Measurements from ENCODE around the gene RBM28. TPM values are rescaled to one million over a fixed set of nuclear protein-coding genes. Genes with fewer than 3 reads are reported as not detected.
A peak's percentile ranks its signal among the peaks of the same experiment; 100 is the strongest.

Gene RBM28
- total and polyA plus RNA-seq, 2 donors from 2014 or later: 11.5 to 35.2 TPM

- intact Hi-C loops (cut with DNase I): no loop called here
Measured at GRCh38 chr7:128384726-128385125, 41.0 kb upstream of the RBM28 start.

GRCh38 chr7:128383776-128384175, 40.1 kb upstream of the RBM28 start:
- FAIRE-seq (no peak), DNase-seq (peak in 1 of 5 donors; percentile 52)
- no peak for TF ChIP-seq CTCF (IDR thresholded peaks at IDR 0.05; ENCODE audit: borderline replicate concordance, extremely low read depth, insufficient read depth)
- H3K27ac ChIP-seq (ENCODE audit: low read depth in 2 of 2, low read length in 2 of 2): no peak overlapping the region
- no peaks in the 10 kb centered on the region for H3K9me3 ChIP-seq (ENCODE audit: control insufficient read depth in 2 of 3, insufficient read depth in 1 of 3, low read length in 3 of 3)
- H3K4me1 ChIP-seq (ENCODE audit: control insufficient read depth in 2 of 3, insufficient read depth in 2 of 3, low read depth in 1 of 3, low read length in 3 of 3): peaks cover 0 to 3% (median 0%) of the 10 kb centered on the region in 3 donors
- intact Hi-C loops (cut with DNase I): no loop called here
- no peak overlapping the region for H3K9ac ChIP-seq (ENCODE audit: low read length in 3 of 3)
- no peaks in the 10 kb centered on the region for H3K36me3 ChIP-seq (ENCODE audit: control insufficient read depth in 2 of 3, insufficient read depth in 3 of 3, low read length in 3 of 3)
- H3K4me3 ChIP-seq (ENCODE audit: low read length in 3 of 3): no peak overlapping the region
- H3K27me3 ChIP-seq (ENCODE audit: control insufficient read depth, insufficient read depth, low read length): no peaks in the 10 kb centered on the region

More at GRCh38 chr7:128384726-128385125, 41.0 kb upstream of the RBM28 start:
- FAIRE-seq (no peak), DNase-seq (no peak)
- Histone ChIP-seq H3K27me3 (ENCODE audit: control insufficient read depth, insufficient read depth, low read length) (no peaks in the 10 kb centered on the region), H3K36me3 (ENCODE audit: control insufficient read depth in 2 of 3, insufficient read depth in 3 of 3, low read length in 3 of 3) (no peaks in the 10 kb centered on the region), H3K4me3 (ENCODE audit: low read length in 3 of 3) (no peak overlapping the region), H3K27ac (ENCODE audit: low read depth in 2 of 2, low read length in 2 of 2) (no peak overlapping the region), H3K9ac (ENCODE audit: low read length in 3 of 3) (no peak overlapping the region), H3K4me1 (ENCODE audit: control insufficient read depth in 2 of 3, insufficient read depth in 2 of 3, low read depth in 1 of 3, low read length in 3 of 3) (peaks cover 0 to 6% (median 0%) of the 10 kb centered on the region in 3 donors), H3K9me3 (ENCODE audit: control insufficient read depth in 2 of 3, insufficient read depth in 1 of 3, low read length in 3 of 3) (no peaks in the 10 kb centered on the region)
- no peak for TF ChIP-seq CTCF (IDR thresholded peaks at IDR 0.05; ENCODE audit: borderline replicate concordance, extremely low read depth, insufficient read depth)

GRCh38 chr7:128381161-128381821, 37.6 kb upstream of the RBM28 start:
- intact Hi-C loops (cut with DNase I): no loop called here
- H3K4me3 ChIP-seq (ENCODE audit: low read length in 3 of 3): no peak overlapping the region
- H3K27ac ChIP-seq (ENCODE audit: low read depth in 2 of 2, low read length in 2 of 2): no peak overlapping the region
- no peaks in the 10 kb centered on the region for H3K4me1 ChIP-seq (ENCODE audit: control insufficient read depth in 2 of 3, insufficient read depth in 2 of 3, low read depth in 1 of 3, low read length in 3 of 3)
- peak; percentile 7 for TF ChIP-seq CTCF (IDR thresholded peaks at IDR 0.05; ENCODE audit: borderline replicate concordance, extremely low read depth, insufficient read depth)
- H3K9ac ChIP-seq (ENCODE audit: low read length in 3 of 3): no peak overlapping the region
- FAIRE-seq (no peak), DNase-seq (peak in 1 of 5 donors; percentile 51)
- H3K9me3 ChIP-seq (ENCODE audit: control insufficient read depth in 2 of 3, insufficient read depth in 1 of 3, low read length in 3 of 3): no peaks in the 10 kb centered on the region
- H3K27me3 ChIP-seq (ENCODE audit: control insufficient read depth, insufficient read depth, low read length): no peaks in the 10 kb centered on the region
- H3K36me3 ChIP-seq (ENCODE audit: control insufficient read depth in 2 of 3, insufficient read depth in 3 of 3, low read length in 3 of 3): no peaks in the 10 kb centered on the region

All from kidney (tissue), 14 donors.